Measurements from ENCODE around the gene GSTA2.
"Not testable (repeated sequence)": the region's sequence is repeated elsewhere in the genome, so short reads cannot be mapped to it uniquely, and the experiment has no call there.

Gene GSTA2

GRCh38 chr6:52724406-52725121 lies 38.7 kb downstream of the GSTA2 start:
- DNase-seq: peak; percentile 29

GRCh38 chr6:52724042-52724405 lies 39.3 kb downstream of the GSTA2 start:
- no peak for DNase-seq

GRCh38 chr6:52720321-52720720 lies 43.0 kb downstream of the GSTA2 start:
- DNase-seq: no peak

- no peak for DNase-seq
Measured at GRCh38 chr6:52718550-52718949, 44.7 kb downstream of the GSTA2 start.

- DNase-seq: not testable (repeated sequence)
Measured at GRCh38 chr6:52714761-52715160, 48.5 kb downstream of the GSTA2 start.

GRCh38 chr6:52712136-52712535 lies 51.1 kb downstream of the GSTA2 start:
- DNase-seq: no peak

- no peak for DNase-seq
Measured at GRCh38 chr6:52707963-52708680, 55.2 kb downstream of the GSTA2 start.

GRCh38 chr6:52706001-52706400 lies 57.3 kb downstream of the GSTA2 start:
- no peak for DNase-seq

GRCh38 chr6:52704781-52705502 lies 58.3 kb downstream of the GSTA2 start:
- DNase-seq: not testable (repeated sequence)

- no peak for DNase-seq
Measured at GRCh38 chr6:52704060-52704459, 59.2 kb downstream of the GSTA2 start.

All from effector CD4-positive, alpha-beta T cell (primary cell).